HepG2 (cell line): Measurements from ENCODE around the gene CDK11B. TPM values are rescaled to one million over a fixed set of nuclear protein-coding genes. Genes with fewer than 3 reads are reported as not detected.

ENCODE experiments used
- polyA plus RNA-seq, 8 experiments: library from polyadenylated mRNA; depleted of rRNA in 3 of 8; stranded (reverse) in 7 of 8; unstranded in 1 of 8; fragments of >200 nt; fragmentation: Illumina TruSeq in 4 of 8; extraction: Trizol in 4 of 8; gene quantifications; 2 replicates each; pipeline versions ENCODE4 v1.2.1 to v1.2.3, GENCODE V29; 2011 to 2016; ENCODE audit warnings: low read depth in 4 of 8, missing spikeins in 1 of 8, mixed read lengths in 1 of 8; ENCODE audit not compliant: insufficient read depth in 1 of 8
- total RNA-seq, 5 experiments: library from RNA; depleted of rRNA; stranded (reverse); fragments of >200 nt; fragmentation: Illumina TruSeq; extraction: Trizol; gene quantifications; 2 replicates each; pipeline ENCODE4 v1.2.3, GENCODE V29; 2016; ENCODE audit warnings: low read depth in 1 of 5

The CDK11B gene
- total and polyA plus RNA-seq, 2 of the 13 experiments (the other 11 are each of a cell fraction or from before 2014, with no cell fraction given) = 3.6 to 15.1 TPM

Other genes starting within 250 kb of the CDK11B start
- gene ANKRD65, start 237.7 kb downstream of the CDK11B start, total RNA-seq (2016; rRNA removed; fragmentation: Illumina TruSeq; extraction: Trizol) = 28.3 and 30.1 TPM in 2 replicates
- 12.1 and 13.2 TPM in 2 replicates for gene ANKRD65, start 237.7 kb downstream of the CDK11B start, polyA plus RNA-seq (2011; rRNA removed)
- gene VWA1, start 223.3 kb downstream of the CDK11B start, total RNA-seq (2016; rRNA removed; fragmentation: Illumina TruSeq; extraction: Trizol) = 25.1 and 57.5 TPM in 2 replicates
- 40.9 and 61.3 TPM in 2 replicates for gene VWA1, start 223.3 kb downstream of the CDK11B start, polyA plus RNA-seq (2011; rRNA removed)
- 3.2 and 4.7 TPM in 2 replicates for gene ATAD3C, start 209.3 kb downstream of the CDK11B start, total RNA-seq (2016; rRNA removed; fragmentation: Illumina TruSeq; extraction: Trizol)
- gene ATAD3C, start 209.3 kb downstream of the CDK11B start, polyA plus RNA-seq (2011; rRNA removed) = 2.4 and 3.5 TPM in 2 replicates
- gene ATAD3B, start 187.2 kb downstream of the CDK11B start, total RNA-seq (2016; rRNA removed; fragmentation: Illumina TruSeq; extraction: Trizol) = 21.1 and 31.1 TPM in 2 replicates
- 9.6 and 15.4 TPM in 2 replicates for gene ATAD3B, start 187.2 kb downstream of the CDK11B start, polyA plus RNA-seq (2011; rRNA removed)
- gene ATAD3A, start 146.8 kb downstream of the CDK11B start, total RNA-seq (2016; rRNA removed; fragmentation: Illumina TruSeq; extraction: Trizol) = 33.4 and 49.0 TPM in 2 replicates
- gene ATAD3A, start 146.8 kb downstream of the CDK11B start, polyA plus RNA-seq (2011; rRNA removed) = 10.6 and 15.5 TPM in 2 replicates
- not detected in 2 replicates for gene TMEM240, start 118.4 kb downstream of the CDK11B start, total RNA-seq (2016; rRNA removed; fragmentation: Illumina TruSeq; extraction: Trizol)
- gene TMEM240, start 118.4 kb downstream of the CDK11B start, polyA plus RNA-seq (2011; rRNA removed) = 0.17 and 0.21 TPM in 2 replicates
- gene SSU72, start 84.1 kb downstream of the CDK11B start, total RNA-seq (2016; rRNA removed; fragmentation: Illumina TruSeq; extraction: Trizol) = 63.5 and 67.1 TPM in 2 replicates
- gene SSU72, start 84.1 kb downstream of the CDK11B start, polyA plus RNA-seq (2011; rRNA removed) = 41.7 and 42.8 TPM in 2 replicates
- 2.0 and 2.5 TPM in 2 replicates for gene FNDC10, start 58.9 kb downstream of the CDK11B start, total RNA-seq (2016; rRNA removed; fragmentation: Illumina TruSeq; extraction: Trizol)
- 2.2 and 3.1 TPM in 2 replicates for gene FNDC10, start 58.9 kb downstream of the CDK11B start, polyA plus RNA-seq (2011; rRNA removed)
- gene MIB2, start 43.5 kb downstream of the CDK11B start, total RNA-seq (2016; rRNA removed; fragmentation: Illumina TruSeq; extraction: Trizol) = 10.3 and 30.4 TPM in 2 replicates
- gene MIB2, start 43.5 kb downstream of the CDK11B start, polyA plus RNA-seq (2011; rRNA removed) = 19.9 and 31.3 TPM in 2 replicates
- 0.75 and 1.0 TPM in 2 replicates for gene MMP23B, start 26.8 kb downstream of the CDK11B start, total RNA-seq (2016; rRNA removed; fragmentation: Illumina TruSeq; extraction: Trizol)
- 0.61 and 2.0 TPM in 2 replicates for gene MMP23B, start 26.8 kb downstream of the CDK11B start, polyA plus RNA-seq (2011; rRNA removed)
- gene SLC35E2B, start 33.8 kb upstream of the CDK11B start, total RNA-seq (2016; rRNA removed; fragmentation: Illumina TruSeq; extraction: Trizol) = 10.2 and 14.1 TPM in 2 replicates
- gene SLC35E2B, start 33.8 kb upstream of the CDK11B start, polyA plus RNA-seq (2011; rRNA removed) = 19.7 and 25.8 TPM in 2 replicates
- 4.7 and 17.9 TPM in 2 replicates for gene CDK11A, start 65.4 kb upstream of the CDK11B start, total RNA-seq (2016; rRNA removed; fragmentation: Illumina TruSeq; extraction: Trizol)
- 11.2 and 14.2 TPM in 2 replicates for gene CDK11A, start 65.4 kb upstream of the CDK11B start, polyA plus RNA-seq (2011; rRNA removed)
- gene NADK, start 119.5 kb upstream of the CDK11B start, total RNA-seq (2016; rRNA removed; fragmentation: Illumina TruSeq; extraction: Trizol) = 47.6 and 60.1 TPM in 2 replicates
- 56.6 and 74.9 TPM in 2 replicates for gene NADK, start 119.5 kb upstream of the CDK11B start, polyA plus RNA-seq (2011; rRNA removed)
- 66.2 and 76.7 TPM in 2 replicates for gene GNB1, start 232.1 kb upstream of the CDK11B start, total RNA-seq (2016; rRNA removed; fragmentation: Illumina TruSeq; extraction: Trizol)
- gene GNB1, start 232.1 kb upstream of the CDK11B start, polyA plus RNA-seq (2011; rRNA removed) = 327 and 345 TPM in 2 replicates